ENCODE measurements around the gene ALDH9A1. TPM values are rescaled to one million over a fixed set of nuclear protein-coding genes. Genes with fewer than 3 reads are reported as not detected.

The ALDH9A1 gene
- total and polyA plus RNA-seq, 2 of the 8 experiments (the other 6 are each of a cell fraction or from before 2014, with no cell fraction given) = 57.6 to 63.8 TPM

- H3K27ac ChIP-seq (ENCODE audit: low read depth, low read length) = no peak overlapping the region
- no peak overlapping the region for H3K18ac ChIP-seq (ENCODE audit: extremely low read depth, low read length)
- H2BK12ac ChIP-seq (ENCODE audit: low read depth, low read length) = no peak overlapping the region
- H3K56ac ChIP-seq (replicated peaks; ENCODE audit: insufficient read length, low read depth, low read length) = no peak overlapping the region
- no peak overlapping the region for H2BK5ac ChIP-seq (ENCODE audit: low read depth, low read length)
- no peak overlapping the region for H3K9ac ChIP-seq (replicated peaks in 1 of 4; ENCODE audit: extremely low read depth in 1 of 4, low read depth in 3 of 4, low read length in 3 of 4)
- H4K91ac ChIP-seq (replicated peaks; ENCODE audit: insufficient read length, low read length) = no peak overlapping the region
- H3K4me3 ChIP-seq (ENCODE audit: extremely low read depth in 1 of 4, insufficient read depth in 2 of 4, low read depth in 3 of 4, low read length in 4 of 4) = no peak overlapping the region
- H2AFZ ChIP-seq (ENCODE audit: low read length) = no peak overlapping the region
- TF ChIP-seq PHF8 (conservative IDR thresholded peaks at IDR 0.05; ENCODE audit: low read depth, low read length) (no peak), ZNF274 (IDR thresholded peaks at IDR 0.05; ENCODE audit: borderline replicate concordance, extremely low read depth, low read length) (no peak), SIRT6 (IDR thresholded peaks at IDR 0.05; ENCODE audit: low read length) (no peak), KDM4A (IDR thresholded peaks at IDR 0.05; ENCODE audit: low read depth, low read length, severe bottlenecking) (no peak)
- no peaks in the 10 kb centered on the region for H3K27me3 ChIP-seq (replicated peaks in 1 of 4; ENCODE audit: control insufficient read depth in 3 of 4, extremely low read depth in 1 of 4, insufficient read depth in 3 of 4, low read length in 3 of 4)
- no peaks in the 10 kb centered on the region for H3K79me2 ChIP-seq (ENCODE audit: control insufficient read depth in 1 of 2, insufficient read depth in 2 of 2, low read length in 2 of 2)
- H2BK120ac ChIP-seq (replicated peaks; ENCODE audit: low read depth, low read length) = no peak overlapping the region
- H3K79me1 ChIP-seq (ENCODE audit: low read depth, low read length) = no peaks in the 10 kb centered on the region
- FAIRE-seq (no peak), DNase-seq (ENCODE audit: low read depth in 1 of 2, low spot score in 2 of 2) (no peak)
- H4K20me1 ChIP-seq (replicated peaks in 1 of 2; ENCODE audit: control insufficient read depth in 1 of 2, insufficient read depth in 2 of 2, low read length in 2 of 2) = peaks cover 0 to 2% of the 10 kb centered on the region in 2 experiments
- H4K5ac ChIP-seq (ENCODE audit: insufficient read length, low read depth, low read length) = no peak overlapping the region
- CTCF ChIA-PET (ENCODE audit: partially characterized antibody) = interaction anchor here (1.2 kb wide), 2 partner anchors 20 to 177 kb away, joined by 4 to 5 read pairs; no protein-coding TSS in a partner anchor
- H3K4ac ChIP-seq (replicated peaks; ENCODE audit: insufficient read length, low read depth, low read length) = no peak overlapping the region
- no peak overlapping the region for H4K8ac ChIP-seq (ENCODE audit: extremely low read depth, insufficient read depth, low read length)
- POLR2A ChIA-PET (ENCODE audit: partially characterized antibody) = interaction anchor here (0.6 to 1.9 kb wide), 3 partner anchors 33 to 92 kb away, joined by 3 to 6 read pairs (median 4); partner anchors contain the start of gene ALDH9A1
- no peak overlapping the region for H2BK15ac ChIP-seq (ENCODE audit: low read length)
- H3K23ac ChIP-seq (ENCODE audit: insufficient read length) = no peak overlapping the region
- no peaks in the 10 kb centered on the region for H3K4me1 ChIP-seq (replicated peaks in 1 of 4; ENCODE audit: control insufficient read depth in 3 of 4, insufficient read depth in 4 of 4, low read length in 3 of 4)
- H2BK20ac ChIP-seq (ENCODE audit: low read length) = no peak overlapping the region
- H3K14ac ChIP-seq (ENCODE audit: insufficient read length) = no peak overlapping the region
- H3K23me2 ChIP-seq (ENCODE audit: low read depth, low read length) = no peaks in the 10 kb centered on the region
- H2AK5ac ChIP-seq (ENCODE audit: low read depth, low read length) = no peak overlapping the region
- H3K36me3 ChIP-seq (ENCODE audit: control insufficient read depth in 2 of 4, insufficient read depth in 4 of 4, low read length in 3 of 4) = peaks cover 0 to 12% (median 6%) of the 10 kb centered on the region in 4 experiments; a peak in 4 of 8 replicates
- H3K4me2 ChIP-seq (ENCODE audit: insufficient read depth in 1 of 2, low read depth in 2 of 2, low read length in 2 of 2) = no peak overlapping the region
- H3K9me3 ChIP-seq (ENCODE audit: insufficient read depth in 2 of 2, low read depth in 1 of 2, low read length in 1 of 2) = no peaks in the 10 kb centered on the region
Observed at GRCh38 chr1:165737196-165737595, 38.8 kb upstream of the ALDH9A1 start.

All from H1 (cell line).